SU-DHL-6 (cell line): Measurements from ENCODE around the gene ADARB2.

Experiments
- H2AFZ ChIP-seq: fragments of 200-600 bp; sonication (generic); 2 replicates; pipeline ENCODE4 v1.6.1; 2014; ENCODE audit warnings: low read depth, mild to moderate bottlenecking, moderate library complexity, mixed read lengths, antibody characterized with exemption, low read length; ENCODE audit not compliant: severe bottlenecking
- H3F3A ChIP-seq: fragments of 200-600 bp; shearing (Covaris generic); 2 replicates; pipeline ENCODE4 v1.6.0; 2016; ENCODE audit warnings: antibody characterized with exemption, mild to moderate bottlenecking; ENCODE audit not compliant: insufficient read depth
- H3K27ac ChIP-seq: fragments of 200-600 bp; sonication (generic); 2 replicates; pipeline ENCODE4 v1.5.1; 2016; ENCODE audit warnings: low read depth, mild to moderate bottlenecking, low read length, moderate library complexity, mixed read lengths
- H3K27me3 ChIP-seq: fragments of 200-600 bp; sonication (generic), shearing (Covaris generic); 2 replicates; pipeline ENCODE4 v1.6.0; 2014; ENCODE audit warnings: mild to moderate bottlenecking, low read length
- H3K36me3 ChIP-seq: fragments of 200-600 bp; sonication (generic); 2 replicates; pipeline ENCODE4 v1.6.1; 2014; ENCODE audit warnings: mild to moderate bottlenecking, low read length, mixed read lengths
- H3K4me2 ChIP-seq: fragments of 300-600, 200-600 bp; shearing (Covaris generic), sonication (generic); 2 replicates; pipeline ENCODE4 v1.6.0; 2014; ENCODE audit warnings: low read length, low read depth, mild to moderate bottlenecking; ENCODE audit not compliant: poor library complexity, severe bottlenecking
- H3K4me3 ChIP-seq: fragments of 200-600 bp; sonication (generic); 2 replicates; pipeline ENCODE4 v1.5.1; 2014; ENCODE audit warnings: antibody characterized with exemption, low read length, mild to moderate bottlenecking, mixed read lengths; ENCODE audit not compliant: insufficient read depth, poor library complexity, severe bottlenecking
- H3K79me2 ChIP-seq: fragments of 200-600 bp; sonication (generic); 2 replicates; pipeline ENCODE4 v1.6.1; 2014; ENCODE audit warnings: mild to moderate bottlenecking, low read length, moderate library complexity; ENCODE audit not compliant: insufficient read depth
- H3K9ac ChIP-seq: fragments of 200-600 bp; sonication (generic); 2 replicates; pipeline ENCODE4 v1.7.0; 2014; ENCODE audit warnings: mild to moderate bottlenecking, low read length
- H3K9me2 ChIP-seq: fragments of 200-600 bp; sonication (generic); replicated peaks from 2 replicates; pipeline ENCODE4 v1.6.1; 2014; ENCODE audit warnings: low read length; ENCODE audit not compliant: insufficient read depth
- H3K9me3 ChIP-seq: fragments of 200-600 bp; sonication (generic); 2 replicates; pipeline ENCODE4 v1.6.1; 2014; ENCODE audit warnings: low read length, mixed read lengths; ENCODE audit not compliant: insufficient read depth
- H4K20me1 ChIP-seq: fragments of 200-600 bp; sonication (generic); 2 replicates; pipeline ENCODE4 v1.6.1; 2014; ENCODE audit warnings: low read depth, mild to moderate bottlenecking, antibody characterized with exemption, low read length, moderate library complexity, mixed read lengths
- EZH2phosphoT487 ChIP-seq: fragments of 200-600 bp; sonication (generic), shearing (Covaris generic); conservative IDR thresholded peaks from 2 replicates; pipeline ENCODE4 v1.6.1; 2018; ENCODE audit warnings: mild to moderate bottlenecking, antibody characterized with exemption, low read length, moderate library complexity, mixed read lengths
- TF ChIP-seq, protein P1 (sequence below): fragments of 200-600 bp; sonication (generic); IDR thresholded peaks from one replicate; pipeline ENCODE4 v1.5.1; 2017; ENCODE audit warnings: antibody characterized with exemption, mild to moderate bottlenecking, low read length, moderate library complexity; ENCODE audit not compliant: insufficient read depth, poor library complexity, severe bottlenecking

The ADARB2 gene

DNA sequence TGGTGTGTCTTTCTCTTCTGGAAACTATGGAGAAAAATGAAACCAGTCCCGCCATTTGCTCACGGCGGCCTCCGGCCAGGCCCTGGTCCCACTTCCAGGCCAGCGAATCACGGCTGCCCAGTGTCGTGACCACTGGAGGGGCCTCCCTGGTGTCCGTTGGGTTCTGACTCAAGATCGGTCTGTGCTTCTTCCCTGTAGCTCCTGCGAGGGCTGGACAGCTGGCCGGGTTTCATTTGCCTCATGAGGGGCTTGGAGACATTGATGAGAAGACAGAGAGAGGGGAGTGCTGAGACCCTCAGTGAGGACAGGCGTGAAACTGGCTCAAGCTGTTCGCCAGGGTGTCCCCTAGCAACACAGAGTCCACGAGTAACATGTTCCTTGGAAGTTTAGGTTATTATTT lies 108.6 kb downstream of the ADARB2 start:
- Histone ChIP-seq H3K4me3 (no peak overlapping the region), H3K27ac (no peak overlapping the region), H2AFZ (no peak overlapping the region), H4K20me1 (no peaks in the 10 kb centered on the region), H3K27me3 (no peaks in the 10 kb centered on the region), H3K9ac (no peak overlapping the region), H3K9me3 (no peaks in the 10 kb centered on the region), H3K79me2 (no peaks in the 10 kb centered on the region), H3F3A (no peaks in the 10 kb centered on the region), H3K9me2 (no peaks in the 10 kb centered on the region), H3K4me2 (no peak overlapping the region), H3K36me3 (no peaks in the 10 kb centered on the region)
- no peak for TF ChIP-seq EZH2phosphoT487
- TF ChIP-seq, protein P1, sequence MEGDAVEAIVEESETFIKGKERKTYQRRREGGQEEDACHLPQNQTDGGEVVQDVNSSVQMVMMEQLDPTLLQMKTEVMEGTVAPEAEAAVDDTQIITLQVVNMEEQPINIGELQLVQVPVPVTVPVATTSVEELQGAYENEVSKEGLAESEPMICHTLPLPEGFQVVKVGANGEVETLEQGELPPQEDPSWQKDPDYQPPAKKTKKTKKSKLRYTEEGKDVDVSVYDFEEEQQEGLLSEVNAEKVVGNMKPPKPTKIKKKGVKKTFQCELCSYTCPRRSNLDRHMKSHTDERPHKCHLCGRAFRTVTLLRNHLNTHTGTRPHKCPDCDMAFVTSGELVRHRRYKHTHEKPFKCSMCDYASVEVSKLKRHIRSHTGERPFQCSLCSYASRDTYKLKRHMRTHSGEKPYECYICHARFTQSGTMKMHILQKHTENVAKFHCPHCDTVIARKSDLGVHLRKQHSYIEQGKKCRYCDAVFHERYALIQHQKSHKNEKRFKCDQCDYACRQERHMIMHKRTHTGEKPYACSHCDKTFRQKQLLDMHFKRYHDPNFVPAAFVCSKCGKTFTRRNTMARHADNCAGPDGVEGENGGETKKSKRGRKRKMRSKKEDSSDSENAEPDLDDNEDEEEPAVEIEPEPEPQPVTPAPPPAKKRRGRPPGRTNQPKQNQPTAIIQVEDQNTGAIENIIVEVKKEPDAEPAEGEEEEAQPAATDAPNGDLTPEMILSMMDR = no peak

- H3K9ac ChIP-seq = no peak overlapping the region
- no peaks in the 10 kb centered on the region for H4K20me1 ChIP-seq
- H3K79me2 ChIP-seq = no peaks in the 10 kb centered on the region
- H3K4me3 ChIP-seq = no peak overlapping the region
- no peak overlapping the region for H3K27ac ChIP-seq
- H3F3A ChIP-seq = no peaks in the 10 kb centered on the region
- TF ChIP-seq, protein P1 = no peak
- no peak for TF ChIP-seq EZH2phosphoT487
- H3K36me3 ChIP-seq = no peaks in the 10 kb centered on the region
- no peaks in the 10 kb centered on the region for H3K9me3 ChIP-seq
- no peak overlapping the region for H3K4me2 ChIP-seq
- H3K27me3 ChIP-seq = no peaks in the 10 kb centered on the region
- no peak overlapping the region for H2AFZ ChIP-seq
- H3K9me2 ChIP-seq = no peaks in the 10 kb centered on the region
Measured at GRCh38 chr10:1627945-1628344, 109.4 kb downstream of the ADARB2 start.

DNA sequence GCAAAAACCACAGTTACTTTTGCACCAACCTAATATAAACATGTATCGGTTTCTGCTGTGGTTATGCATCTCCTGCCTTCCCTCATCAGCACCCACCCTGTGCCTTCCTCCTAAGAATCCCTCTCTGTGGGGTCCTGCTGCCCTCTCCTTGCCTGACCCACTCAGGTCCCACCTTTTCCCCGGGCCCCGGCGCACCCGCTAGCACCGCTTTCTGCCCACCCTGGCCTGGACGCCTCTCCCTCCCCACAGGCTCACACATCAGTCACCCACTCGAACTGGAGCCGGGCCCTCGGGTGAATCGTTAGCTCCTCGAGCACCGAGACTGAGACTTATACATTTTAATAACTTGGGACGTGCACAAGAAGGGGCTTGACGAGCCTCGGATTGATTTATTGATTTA lies 110.5 kb downstream of the ADARB2 start:
- H3K27me3 ChIP-seq = no peaks in the 10 kb centered on the region
- TF ChIP-seq EZH2phosphoT487 = no peak
- TF ChIP-seq, protein P1 = no peak
- no peaks in the 10 kb centered on the region for H3K36me3 ChIP-seq
- no peak overlapping the region for H3K4me2 ChIP-seq
- no peaks in the 10 kb centered on the region for H4K20me1 ChIP-seq
- no peak overlapping the region for H3K9ac ChIP-seq
- no peak overlapping the region for H2AFZ ChIP-seq
- no peaks in the 10 kb centered on the region for H3K9me2 ChIP-seq
- H3K27ac ChIP-seq = no peak overlapping the region
- H3K79me2 ChIP-seq = no peaks in the 10 kb centered on the region
- H3F3A ChIP-seq = no peaks in the 10 kb centered on the region
- no peaks in the 10 kb centered on the region for H3K9me3 ChIP-seq
- H3K4me3 ChIP-seq = no peak overlapping the region
